Esophagus mucosa (tissue), 1 donor: ENCODE measurements around the gene MMP17. TPM values are rescaled to one million over a fixed set of nuclear protein-coding genes. Genes with fewer than 3 reads are reported as not detected.
A peak's percentile ranks its signal among the peaks of the same experiment; 100 is the strongest.

ENCODE experiments used
- ATAC-seq: fragments of 200-7000 bp; cut with Tn5 transposase; one replicate; pipeline ENCODE4 v1.9.1; 2020
- total RNA-seq: library from RNA; stranded (reverse); gene quantifications from one replicate; pipeline ENCODE4 v1.2.4, GENCODE V29; 2023
- donor health status: DM: yes; HTN: yes; CAD: no.

The MMP17 gene
- total RNA-seq, 1 donor from 2014 or later = 2.2 TPM

DNA sequence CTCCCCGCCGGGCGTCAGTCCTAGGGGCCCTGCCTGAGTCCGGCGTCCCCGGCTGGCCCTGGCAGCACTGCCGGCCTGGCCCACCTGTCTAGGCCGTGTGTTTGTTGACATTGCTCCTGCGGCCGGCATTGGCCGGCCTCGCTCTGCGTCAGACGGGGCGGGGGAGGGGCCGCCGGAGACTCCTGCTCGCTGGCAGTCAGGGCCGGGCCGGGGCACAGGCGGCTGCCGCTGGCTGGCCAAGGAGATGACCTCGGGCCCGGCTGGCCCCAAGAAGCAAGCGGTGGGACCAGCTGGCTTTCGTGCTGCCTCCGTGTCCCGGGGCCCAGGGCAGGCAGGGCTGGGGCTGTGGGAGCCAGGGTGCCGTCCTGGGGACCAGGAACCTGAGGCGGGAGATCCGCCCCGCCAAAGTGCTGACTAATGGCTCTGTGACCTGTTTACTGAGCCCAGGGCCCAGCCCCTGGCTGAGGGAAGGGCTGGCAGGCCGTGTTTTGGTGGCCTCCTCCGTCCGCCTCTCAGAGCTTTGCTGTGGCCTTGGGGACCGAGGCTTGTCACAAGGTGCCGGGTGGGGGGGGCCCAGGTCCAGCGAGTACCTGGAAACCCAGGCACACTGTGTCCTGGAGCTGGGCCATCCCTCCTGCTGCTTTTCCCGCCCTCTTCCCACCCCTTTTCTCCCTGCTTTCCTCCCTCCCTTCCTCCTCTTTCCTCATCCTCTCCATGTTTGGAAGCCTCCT lies 68.1 kb downstream of the MMP17 start:
- peak; percentile 85 for ATAC-seq

- ATAC-seq = peak; percentile 17
Measured at GRCh38 chr12:131896811-131897270, 68.6 kb downstream of the MMP17 start.

DNA sequence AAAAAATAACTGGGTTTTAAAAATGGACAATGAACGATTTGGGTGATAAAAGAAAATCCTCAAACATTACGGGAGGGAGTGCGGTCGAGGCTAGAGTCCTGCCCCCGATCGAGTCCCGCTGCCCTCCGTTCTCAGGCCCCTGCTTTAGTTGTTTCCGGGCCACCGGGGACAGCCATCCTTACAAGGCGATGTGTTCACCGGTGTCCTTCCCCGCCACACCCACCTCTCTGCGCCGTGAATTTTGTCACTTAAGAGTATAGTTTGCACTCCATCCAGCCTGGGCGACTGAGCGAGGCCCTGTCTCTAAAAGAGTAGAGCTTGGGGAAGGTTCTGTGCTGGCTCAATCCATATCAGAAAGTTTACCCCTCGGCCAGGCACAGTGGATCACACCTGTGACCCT lies 69.1 kb downstream of the MMP17 start:
- ATAC-seq = no peak

DNA sequence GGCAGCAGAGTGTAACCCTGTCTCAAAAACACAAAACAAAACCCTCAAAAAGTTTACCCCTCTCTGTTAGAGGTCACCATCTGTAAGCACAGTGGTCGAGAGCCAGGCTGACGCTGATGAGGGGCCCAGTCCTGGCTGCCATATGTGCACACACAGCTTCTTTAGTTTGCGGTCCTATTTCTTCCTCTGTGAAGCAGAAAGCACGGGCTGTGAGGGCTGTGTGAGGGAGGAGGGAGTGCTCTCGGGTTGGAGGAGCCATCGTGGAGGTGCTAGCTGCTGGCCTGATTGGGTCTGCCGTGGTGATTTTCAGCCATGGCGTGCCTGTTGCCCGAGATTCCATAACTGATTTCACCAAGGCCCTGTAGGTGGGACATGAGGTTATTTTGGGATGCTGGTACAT lies 69.7 kb downstream of the MMP17 start:
- no peak for ATAC-seq

DNA sequence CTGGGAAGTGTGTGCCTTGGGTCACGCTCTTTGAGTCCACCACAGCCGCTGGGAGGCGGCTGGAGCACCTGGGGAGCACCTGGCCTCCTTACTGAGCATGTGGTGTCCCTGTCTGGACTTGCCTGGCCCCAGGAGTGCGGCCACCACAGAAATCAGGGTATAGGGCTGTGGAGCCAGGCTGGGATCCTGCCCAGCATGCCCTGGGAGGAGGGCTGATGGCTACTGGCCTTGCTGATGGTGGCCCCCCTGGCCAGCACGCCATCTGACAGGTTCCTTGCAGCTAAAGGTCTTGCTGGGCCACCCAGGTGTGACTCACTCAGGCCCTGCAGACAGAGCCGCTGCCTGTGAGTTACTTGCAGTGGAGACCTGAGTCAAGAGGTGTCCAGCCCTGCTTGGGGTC lies 72.2 kb downstream of the MMP17 start:
- ATAC-seq = no peak

Other genes starting within 250 kb of the MMP17 start
- gene SFSWAP, start 117.3 kb upstream of the MMP17 start, total RNA-seq = 20.8 TPM
- gene ULK1, start 66.2 kb downstream of the MMP17 start, total RNA-seq = 12.8 TPM
- 20.5 TPM for gene PUS1, start 100.9 kb downstream of the MMP17 start, total RNA-seq
- gene EP400, start 121.5 kb downstream of the MMP17 start, total RNA-seq = 26.1 TPM